GM19025 (cell line): ENCODE results near the gene AXIN2.
A peak's percentile ranks its signal among the peaks of the same experiment; 100 is the strongest.

Experiments used
- ATAC-seq: cut with Tn5 transposase; IDR thresholded peaks from one replicate; pipeline ENCODE4 v1.9.1; 2021; ENCODE audit warnings: mild to moderate bottlenecking, low read depth, moderate library complexity; ENCODE audit not compliant: unreplicated experiment

Gene AXIN2, protein sequence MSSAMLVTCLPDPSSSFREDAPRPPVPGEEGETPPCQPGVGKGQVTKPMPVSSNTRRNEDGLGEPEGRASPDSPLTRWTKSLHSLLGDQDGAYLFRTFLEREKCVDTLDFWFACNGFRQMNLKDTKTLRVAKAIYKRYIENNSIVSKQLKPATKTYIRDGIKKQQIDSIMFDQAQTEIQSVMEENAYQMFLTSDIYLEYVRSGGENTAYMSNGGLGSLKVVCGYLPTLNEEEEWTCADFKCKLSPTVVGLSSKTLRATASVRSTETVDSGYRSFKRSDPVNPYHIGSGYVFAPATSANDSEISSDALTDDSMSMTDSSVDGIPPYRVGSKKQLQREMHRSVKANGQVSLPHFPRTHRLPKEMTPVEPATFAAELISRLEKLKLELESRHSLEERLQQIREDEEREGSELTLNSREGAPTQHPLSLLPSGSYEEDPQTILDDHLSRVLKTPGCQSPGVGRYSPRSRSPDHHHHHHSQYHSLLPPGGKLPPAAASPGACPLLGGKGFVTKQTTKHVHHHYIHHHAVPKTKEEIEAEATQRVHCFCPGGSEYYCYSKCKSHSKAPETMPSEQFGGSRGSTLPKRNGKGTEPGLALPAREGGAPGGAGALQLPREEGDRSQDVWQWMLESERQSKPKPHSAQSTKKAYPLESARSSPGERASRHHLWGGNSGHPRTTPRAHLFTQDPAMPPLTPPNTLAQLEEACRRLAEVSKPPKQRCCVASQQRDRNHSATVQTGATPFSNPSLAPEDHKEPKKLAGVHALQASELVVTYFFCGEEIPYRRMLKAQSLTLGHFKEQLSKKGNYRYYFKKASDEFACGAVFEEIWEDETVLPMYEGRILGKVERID

DNA sequence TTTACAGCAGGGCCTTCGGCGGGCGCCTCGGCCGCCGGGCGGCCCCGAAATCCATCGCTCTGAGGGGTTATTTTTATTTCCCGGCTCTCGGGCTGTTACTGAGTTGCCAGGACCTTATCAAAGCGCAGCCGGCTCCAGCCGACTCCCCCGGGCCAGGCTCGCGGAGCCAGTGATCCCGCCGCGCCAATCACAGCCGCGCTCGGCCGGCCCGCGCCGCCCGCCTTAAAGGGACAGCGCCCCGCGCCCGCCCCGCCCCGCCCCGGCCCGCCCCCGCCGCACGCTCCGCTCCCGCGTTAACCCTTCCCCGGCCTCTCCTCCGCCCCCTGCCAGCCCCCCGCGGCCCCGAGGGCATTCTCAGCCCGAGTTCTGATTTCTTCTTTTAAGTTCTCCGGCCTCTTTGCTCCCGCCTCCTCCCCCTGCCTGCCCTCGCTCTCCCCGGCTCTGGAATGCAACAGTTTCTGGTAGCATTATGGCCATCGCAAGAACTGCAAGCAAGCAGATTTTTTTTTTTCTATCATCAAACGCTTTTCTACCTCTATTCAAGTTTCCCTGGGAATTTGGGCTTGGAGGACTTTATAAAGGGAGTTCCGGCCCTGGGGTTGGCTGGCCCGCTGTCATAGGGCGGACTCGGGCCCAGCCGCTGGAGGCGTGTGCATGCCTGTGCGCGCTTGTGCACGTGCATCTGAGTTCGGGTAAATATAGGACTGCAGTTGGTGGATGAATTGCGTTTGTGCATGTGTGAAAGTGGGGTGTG lies at the start of gene AXIN2:
TSS of gene AXIN2 (minus strand) at position 197 of the 754 bp plus-strand sequence. CDS start 3,028 bp downstream, outside the sequence.
- peak; percentile 81 for ATAC-seq

- no peak for ATAC-seq
Measured at GRCh38 chr17:65609749-65610148, 48.3 kb upstream of the AXIN2 start.

DNA sequence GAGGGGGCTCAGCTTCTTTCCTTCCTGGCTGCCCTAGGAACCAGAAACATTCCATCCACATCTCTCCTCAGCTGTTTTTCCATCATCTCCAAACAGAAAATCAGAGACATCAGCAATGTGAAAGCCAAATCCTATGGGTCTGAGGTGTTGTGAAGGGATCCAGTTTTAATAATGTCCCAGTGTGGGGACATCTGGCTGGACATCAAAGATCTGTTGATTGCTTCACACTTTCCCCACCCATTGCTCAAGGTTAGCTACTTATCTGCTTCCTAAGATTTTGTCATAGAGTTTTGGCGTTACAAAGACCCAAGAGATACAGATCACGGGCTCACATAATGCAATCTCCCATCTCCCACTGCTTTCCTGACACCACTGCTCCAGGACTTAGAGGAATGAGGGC lies 47.8 kb upstream of the AXIN2 start:
- no peak for ATAC-seq

- no peak for ATAC-seq
Measured at GRCh38 chr17:65604070-65604469, 42.6 kb upstream of the AXIN2 start.

DNA sequence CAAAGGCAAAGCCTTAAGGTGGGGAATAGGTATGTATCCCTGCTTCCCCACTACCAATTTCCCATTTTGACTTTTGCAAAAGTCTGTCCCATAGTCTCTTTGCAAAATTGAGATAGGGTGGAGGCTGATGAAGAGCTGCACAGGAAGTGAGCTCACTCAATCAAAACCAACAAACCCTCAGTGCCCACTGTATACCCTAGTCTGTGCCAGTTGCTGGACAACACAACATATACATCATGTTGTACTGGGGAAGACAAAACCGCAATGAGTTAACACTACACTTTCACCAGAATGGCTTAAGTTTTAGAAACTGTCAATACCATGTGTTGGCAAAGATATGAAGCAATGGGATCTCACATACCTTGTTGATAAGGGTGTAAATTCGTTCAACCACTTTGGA lies 40.4 kb upstream of the AXIN2 start:
- ATAC-seq = no peak

DNA sequence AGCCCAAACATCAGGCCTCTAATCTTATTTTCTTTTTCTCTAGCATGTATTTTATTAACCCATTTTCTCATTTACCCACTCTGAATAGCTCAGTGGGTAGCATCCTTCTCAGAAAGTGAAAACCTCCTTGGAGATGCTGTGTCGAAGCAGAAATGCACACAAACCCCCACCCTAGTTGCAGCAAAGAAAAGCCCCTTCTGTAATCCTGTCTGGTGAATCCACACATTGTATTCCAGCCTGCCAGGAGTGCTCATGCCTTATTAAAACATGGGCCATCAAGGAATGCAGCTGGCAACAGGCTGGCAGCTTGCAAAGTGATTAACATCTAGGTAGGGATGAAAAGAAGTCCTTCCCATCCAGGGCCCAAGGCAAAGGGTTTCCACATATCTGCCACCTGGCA lies 39.7 kb upstream of the AXIN2 start:
- no peak for ATAC-seq

GRCh38 chr17:65600518-65600917 lies 39.1 kb upstream of the AXIN2 start:
- no peak for ATAC-seq

GRCh38 chr17:65599650-65600049 lies 38.2 kb upstream of the AXIN2 start:
- ATAC-seq = no peak

- ATAC-seq = no peak
Measured at GRCh38 chr17:65598746-65599145, 37.3 kb upstream of the AXIN2 start.

GRCh38 chr17:65595071-65595656 lies 33.7 kb upstream of the AXIN2 start:
- no peak for ATAC-seq

- no peak for ATAC-seq
Measured at GRCh38 chr17:65593855-65594845, 32.7 kb upstream of the AXIN2 start.

GRCh38 chr17:65593092-65593854 lies 31.8 kb upstream of the AXIN2 start:
- ATAC-seq = no peak

GRCh38 chr17:65592125-65592965 lies 30.9 kb upstream of the AXIN2 start:
- no peak for ATAC-seq

- no peak for ATAC-seq
Measured at GRCh38 chr17:65589321-65589720, 27.9 kb upstream of the AXIN2 start.

GRCh38 chr17:65588181-65588808 lies 26.8 kb upstream of the AXIN2 start:
- no peak for ATAC-seq

DNA sequence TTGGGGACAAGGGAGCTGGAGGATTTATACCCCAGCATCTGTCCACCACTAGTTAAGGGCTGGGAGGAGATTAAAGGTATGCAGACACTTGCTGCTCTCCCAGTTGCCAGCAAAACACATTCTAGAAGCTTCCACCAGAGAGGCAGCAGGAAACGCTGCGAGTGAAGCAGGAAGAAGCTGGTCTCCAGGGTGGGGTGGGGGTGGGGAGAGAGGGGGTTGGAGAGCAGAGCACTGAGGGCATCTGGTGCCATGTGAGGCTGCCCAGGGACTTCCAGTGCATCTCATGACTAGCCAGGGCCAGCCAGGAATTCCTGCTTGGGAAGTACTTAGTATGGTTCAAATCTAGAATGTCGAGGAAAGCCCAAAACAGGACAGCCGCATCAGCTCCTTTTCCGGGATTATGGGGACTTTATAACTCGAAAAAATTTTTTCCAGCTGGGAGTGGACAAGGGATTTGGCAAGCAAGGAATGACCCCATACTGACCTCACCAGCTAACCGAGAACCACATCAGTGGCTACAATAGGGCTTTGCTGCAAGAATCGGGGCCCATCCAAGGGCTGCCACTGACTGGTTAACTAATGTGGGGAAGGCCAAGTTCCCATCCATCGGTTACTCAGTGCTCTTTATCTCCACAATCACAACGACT lies 26.2 kb upstream of the AXIN2 start:
- no peak for ATAC-seq

DNA sequence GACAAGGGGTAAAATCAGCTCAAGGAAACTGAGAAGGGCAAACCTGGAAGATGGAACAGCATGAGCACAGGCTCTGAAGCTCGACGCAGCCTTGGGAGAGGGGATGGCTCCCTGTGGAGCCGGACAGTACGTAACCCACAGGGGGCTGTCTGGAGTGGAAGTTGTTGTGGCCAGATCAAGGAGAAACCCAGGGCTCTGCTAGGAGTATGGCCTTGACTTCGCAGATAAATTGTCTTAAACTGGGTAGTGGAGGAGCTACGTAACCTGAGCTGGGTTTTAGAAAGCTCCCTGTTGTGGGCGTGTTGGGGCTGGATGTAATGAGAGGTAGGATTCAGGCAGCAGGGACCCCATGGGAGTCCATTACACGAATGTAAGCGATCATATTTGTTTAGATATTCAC lies 25.5 kb upstream of the AXIN2 start:
- no peak for ATAC-seq
